CD4-positive, alpha-beta T cell treated with Interleukin-12 subunit alpha and Interleukin-12 subunit beta, for 1 hour (primary cell): ENCODE measurements around the gene GDA.
"Not testable (repeated sequence)": the region's sequence is repeated elsewhere in the genome, so short reads cannot be mapped to it uniquely, and the experiment has no call there.

Source experiments
- DNase-seq: peaks from one replicate; pipeline ENCODE4 v3.0.0-alpha.2; 2020

GDA gene

DNA sequence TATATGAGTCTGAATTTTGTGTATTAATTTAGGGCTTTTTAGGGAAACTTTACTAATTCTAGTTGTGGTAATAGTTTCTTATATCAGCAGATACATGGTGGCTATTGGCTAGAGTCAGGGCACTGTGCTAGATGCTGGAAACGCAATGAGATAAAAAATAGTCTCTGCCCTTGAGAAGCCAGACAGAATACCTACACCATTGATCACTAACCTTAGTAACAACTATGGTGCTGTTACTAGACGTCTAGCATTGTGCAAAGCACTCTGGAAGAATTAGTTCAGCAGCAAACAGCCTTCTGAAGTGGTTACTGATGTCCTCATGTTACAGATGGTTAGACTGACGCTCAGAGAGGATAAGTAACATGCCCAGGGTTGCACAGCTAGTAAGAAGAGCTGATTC lies 61.8 kb downstream of the GDA start:
- DNase-seq, result no peak

DNA sequence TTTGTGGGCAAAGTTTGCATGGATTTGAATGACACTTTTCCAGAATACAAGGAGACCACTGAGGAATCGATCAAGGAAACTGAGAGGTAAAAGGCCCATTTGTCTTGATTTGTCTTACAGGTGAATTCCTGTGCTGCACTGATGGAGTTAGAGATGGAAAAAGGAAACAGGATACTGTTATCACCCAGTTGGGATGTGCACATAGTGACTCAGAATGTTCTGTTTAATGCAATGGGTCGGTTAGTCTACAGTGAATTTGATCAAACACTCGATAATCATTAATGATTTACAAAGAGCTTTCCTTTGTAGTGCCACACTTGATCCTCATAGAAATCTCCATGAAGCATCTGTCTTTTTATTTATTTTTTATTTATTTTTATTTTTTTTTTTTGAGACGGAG lies 64.7 kb downstream of the GDA start:
- DNase-seq, result no peak

DNA sequence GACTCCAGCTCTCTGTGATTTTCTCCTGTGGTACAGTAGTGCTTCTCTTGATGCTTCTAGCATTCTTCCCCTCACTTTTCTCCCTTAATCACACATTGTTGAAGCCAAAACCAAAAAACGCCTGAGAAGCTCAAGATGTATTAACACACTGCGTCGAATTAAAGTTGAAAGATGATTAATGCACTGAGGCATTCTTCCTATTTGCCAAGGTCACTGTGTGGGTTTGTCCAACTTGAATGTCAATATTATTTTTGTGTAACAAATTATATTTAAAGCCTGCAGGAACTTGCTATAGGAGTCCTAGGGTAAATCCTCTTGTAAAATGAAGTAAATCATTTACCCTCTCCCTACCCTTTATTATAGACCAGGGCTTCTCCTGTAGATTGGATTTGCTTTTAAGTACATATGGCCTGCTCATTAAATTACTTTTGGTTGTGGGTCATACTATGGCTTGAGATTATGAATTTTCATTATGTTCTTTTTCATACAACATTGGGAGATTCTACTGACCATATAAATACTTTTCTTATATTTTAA lies 68.1 kb downstream of the GDA start:
- no peak for DNase-seq

DNA sequence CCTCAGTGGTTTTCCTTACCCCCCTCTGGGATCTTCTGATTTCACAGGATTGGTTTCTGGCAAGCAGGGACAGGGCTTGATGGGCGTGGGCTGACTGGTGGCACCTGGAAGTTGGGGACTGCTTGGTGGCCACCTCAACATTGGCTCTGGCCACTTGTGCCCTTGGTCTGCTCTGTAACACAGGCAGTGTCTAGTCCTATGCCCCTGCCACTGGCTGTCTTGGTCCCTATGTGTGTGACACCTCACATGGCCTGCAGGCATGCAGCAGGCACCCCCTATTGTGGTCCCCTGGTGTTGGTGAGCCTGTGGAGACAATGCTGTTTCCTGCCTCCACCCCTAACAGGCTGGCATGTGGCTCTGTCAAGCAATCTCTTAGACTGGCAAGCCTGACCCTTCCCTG lies 71.3 kb downstream of the GDA start:
- DNase-seq, result no peak

- no peak for DNase-seq
Measured at GRCh38 chr9:72226146-72226812, 77.0 kb downstream of the GDA start.

- no peak for DNase-seq
Measured at GRCh38 chr9:72228282-72228681, 79.0 kb downstream of the GDA start.

DNA sequence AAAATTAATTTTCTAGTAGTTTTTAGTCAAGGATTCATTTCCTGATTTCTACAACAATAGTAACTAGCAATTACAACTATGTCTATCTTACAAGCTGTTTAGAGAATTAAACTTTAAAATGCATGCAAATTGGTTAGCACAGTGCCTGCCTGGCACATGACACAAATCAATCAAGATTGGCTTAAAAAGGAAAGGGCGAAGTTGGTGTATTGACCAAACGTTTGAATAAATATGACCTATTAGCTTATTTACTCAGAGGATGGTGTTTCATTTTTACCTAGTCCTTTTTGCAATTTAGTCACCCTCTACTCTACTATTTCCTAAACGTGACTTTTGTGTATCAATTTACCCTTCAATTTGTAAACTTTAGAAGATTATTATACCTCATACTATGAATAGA lies 83.5 kb downstream of the GDA start:
- DNase-seq, result no peak

DNA sequence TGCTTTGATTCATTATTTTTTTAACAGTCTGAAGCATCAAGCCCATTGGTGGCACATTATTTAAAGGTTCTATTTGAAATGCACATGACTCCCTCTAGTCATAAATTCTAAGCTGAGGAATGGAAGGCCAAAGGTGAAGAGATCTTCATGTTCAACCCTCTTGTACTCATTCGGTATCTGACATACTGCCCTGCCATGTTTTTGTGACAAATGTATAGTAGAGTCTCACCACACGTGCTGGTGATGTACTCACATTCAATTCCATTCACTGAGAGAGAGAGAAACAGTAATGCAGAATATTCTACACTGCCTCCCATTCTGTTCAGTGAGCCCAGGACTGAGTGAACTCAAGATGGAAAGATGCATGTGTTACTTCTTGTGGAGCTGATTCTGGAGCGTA lies 98.3 kb downstream of the GDA start:
- no peak for DNase-seq

DNA sequence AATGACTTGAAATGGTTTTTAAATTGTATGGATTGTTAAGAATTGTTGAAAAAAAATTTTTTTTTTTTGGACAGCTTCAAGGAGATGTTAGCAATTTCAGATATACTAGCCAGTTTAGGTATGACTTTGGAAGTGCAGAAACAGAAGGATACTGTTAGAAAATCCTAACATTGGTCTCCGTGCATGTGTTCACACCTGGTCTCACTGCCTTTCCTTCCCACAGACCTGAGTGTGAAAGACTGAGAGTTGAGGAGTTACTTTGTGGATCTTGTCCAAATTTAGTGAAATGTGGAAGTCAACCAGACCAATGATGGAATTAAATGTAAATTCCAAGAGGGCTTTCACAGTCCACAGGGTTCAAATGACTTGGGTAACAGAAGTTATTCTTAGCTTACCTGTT lies 102.3 kb downstream of the GDA start:
- no peak for DNase-seq

- DNase-seq, result no peak
Measured at GRCh38 chr9:72254901-72255545, 105.8 kb downstream of the GDA start.

GRCh38 chr9:72255569-72255968 lies 106.3 kb downstream of the GDA start:
- no peak for DNase-seq

GRCh38 chr9:72256931-72257330 lies 107.7 kb downstream of the GDA start:
- no peak for DNase-seq

DNA sequence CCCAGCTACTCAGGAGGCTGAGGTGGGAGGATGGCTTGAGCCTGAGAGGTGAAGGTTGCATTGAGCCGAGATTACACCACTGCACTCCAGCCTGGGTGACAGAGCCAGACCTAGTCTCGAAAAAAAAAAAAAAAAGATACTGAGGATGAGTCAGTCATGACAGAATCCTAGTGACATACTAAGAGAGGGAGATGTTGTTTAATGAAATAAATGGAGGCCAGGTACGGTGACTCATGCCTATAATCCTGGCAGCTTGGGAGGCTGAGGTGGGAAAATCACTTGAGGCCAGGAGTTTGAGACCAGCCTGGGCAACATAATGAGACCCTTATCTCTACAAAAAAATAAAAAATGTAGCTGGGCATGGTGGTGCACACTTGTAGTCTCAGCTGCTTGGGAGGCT lies 108.6 kb downstream of the GDA start:
- DNase-seq, result no peak

DNA sequence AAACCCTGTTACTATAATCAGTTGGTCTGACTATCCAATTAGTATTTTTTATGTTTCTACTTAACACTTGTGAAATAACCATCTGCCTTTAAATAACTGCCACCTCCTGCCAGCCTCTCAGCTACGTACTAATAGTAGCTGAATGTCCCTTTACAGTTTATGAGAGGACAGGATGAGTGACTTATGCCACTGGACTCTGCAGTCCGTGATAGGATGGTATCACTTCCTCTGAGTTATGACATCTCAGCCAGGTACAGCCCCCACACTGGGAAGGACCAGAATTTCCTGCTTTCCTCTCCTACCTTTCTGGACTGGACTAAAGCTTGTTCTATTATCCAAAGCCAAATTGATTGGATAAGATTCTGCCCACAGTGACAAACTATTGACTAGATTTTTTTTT lies 112.8 kb downstream of the GDA start:
- DNase-seq, result no peak

GRCh38 chr9:72263572-72263971 lies 114.3 kb downstream of the GDA start:
- no peak for DNase-seq

DNA sequence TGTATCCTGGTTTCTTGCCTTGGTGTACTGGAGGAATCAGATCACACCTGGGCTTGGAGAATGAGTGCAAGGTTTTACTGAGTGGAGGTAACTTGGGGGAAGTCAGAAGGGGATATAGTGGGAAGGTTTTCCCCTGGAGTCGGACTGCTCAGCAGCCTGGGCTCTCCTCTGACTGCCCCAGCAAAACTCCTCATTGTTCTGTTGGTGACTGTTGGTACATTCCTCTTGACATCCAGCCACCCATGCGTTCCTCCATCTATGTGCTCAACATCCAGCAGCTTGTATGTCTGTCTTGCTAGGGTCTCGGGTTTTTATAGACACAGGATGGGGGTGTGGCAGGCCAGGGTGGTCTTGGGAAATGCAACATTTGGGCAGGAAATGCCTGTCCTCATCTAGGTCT lies 119.7 kb downstream of the GDA start:
- no peak for DNase-seq

DNA sequence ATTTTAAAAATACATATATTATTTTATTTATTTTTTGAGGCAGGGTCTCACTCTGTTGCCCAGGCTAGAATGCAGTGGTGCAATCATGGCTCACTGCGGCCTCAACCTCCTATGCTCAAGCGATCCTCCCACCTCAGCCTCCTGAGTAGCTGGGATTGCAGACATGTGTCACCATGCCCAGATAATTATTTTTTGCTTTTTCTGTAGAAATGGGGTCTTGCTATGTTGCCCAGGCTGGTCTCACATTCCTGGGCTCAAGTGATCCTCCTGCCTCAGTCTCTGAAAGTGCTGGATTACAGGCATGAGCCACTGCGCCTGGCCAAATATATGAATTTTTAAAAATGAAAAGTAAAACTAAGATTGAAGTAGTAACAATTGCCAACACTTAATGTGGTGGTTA lies 121.1 kb downstream of the GDA start:
- DNase-seq, result not testable (repeated sequence)

GRCh38 chr9:72271613-72272478 lies 122.6 kb downstream of the GDA start:
- DNase-seq, result peak; percentile 58

DNA sequence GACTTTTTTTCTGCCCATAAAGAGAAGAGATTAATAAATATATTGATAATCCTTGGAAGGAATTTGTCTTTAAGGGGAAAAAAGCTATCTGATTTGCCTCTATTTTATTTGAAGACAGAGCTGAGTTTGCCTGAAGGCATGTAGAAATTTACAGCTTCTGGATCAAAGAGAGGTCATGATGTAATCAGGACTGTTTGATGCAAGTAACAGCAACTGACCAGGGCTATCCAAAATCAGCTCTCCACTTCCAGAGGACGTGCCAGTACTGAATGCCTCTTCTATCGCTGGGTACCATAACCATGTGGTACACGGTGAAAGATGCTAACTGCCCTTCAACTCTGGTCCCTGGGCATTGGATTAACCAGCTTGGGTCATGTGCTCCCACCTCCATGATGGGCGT lies 125.2 kb downstream of the GDA start:
- DNase-seq, result no peak

GRCh38 chr9:72274916-72275315 lies 125.7 kb downstream of the GDA start:
- DNase-seq, result no peak

DNA sequence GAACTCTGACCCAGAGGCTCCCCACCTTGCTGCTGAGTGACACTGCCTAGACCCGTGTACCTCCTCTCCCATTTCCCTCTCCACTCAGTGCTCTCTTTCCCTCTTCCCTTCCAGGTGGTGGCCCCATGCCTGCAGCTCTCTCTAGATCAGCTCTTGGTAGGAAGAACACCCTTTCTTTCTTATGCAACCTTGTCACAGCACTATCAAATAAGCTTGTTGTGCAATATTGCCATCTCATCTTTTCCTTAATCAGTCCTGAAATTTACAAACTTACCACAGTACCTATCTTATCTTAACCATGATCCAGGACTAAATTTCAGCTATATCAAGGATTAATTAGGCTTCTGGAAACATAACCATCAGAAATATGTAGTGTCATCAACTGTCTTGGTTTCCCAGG lies 127.2 kb downstream of the GDA start:
- no peak for DNase-seq

- no peak for DNase-seq
Measured at GRCh38 chr9:72278959-72279358, 129.7 kb downstream of the GDA start.

DNA sequence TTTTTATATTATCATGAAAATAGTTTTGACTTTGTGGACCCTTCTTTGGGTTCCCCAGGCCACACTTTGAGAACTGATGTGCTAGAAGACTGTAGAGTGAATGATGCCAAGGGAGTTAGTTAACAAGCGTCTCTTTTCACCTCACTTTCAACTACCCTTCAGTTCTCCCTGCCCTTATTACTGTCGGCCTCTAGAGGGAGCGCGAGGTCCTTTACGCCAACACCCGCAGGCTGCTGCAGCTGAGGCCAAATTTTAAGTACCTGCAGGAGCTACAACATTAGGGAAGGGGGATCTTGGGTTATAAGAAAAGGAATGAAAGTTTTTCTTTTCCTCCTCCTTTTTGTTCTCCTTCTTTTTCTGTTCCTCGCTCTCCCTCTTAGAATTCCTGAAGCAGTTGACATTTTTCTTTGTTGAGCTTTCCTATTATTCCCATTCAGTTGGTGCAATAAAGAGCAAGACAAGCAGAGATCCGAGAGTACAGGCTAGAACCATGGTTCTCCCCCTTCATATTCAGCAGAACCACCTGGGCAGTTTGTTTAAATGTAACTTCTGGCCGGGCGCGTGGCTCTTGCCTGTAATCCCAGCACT lies 131.8 kb downstream of the GDA start:
- peak; percentile 70 for DNase-seq
